ENCODE results near the gene BCL7A.

BCL7A gene

DNA sequence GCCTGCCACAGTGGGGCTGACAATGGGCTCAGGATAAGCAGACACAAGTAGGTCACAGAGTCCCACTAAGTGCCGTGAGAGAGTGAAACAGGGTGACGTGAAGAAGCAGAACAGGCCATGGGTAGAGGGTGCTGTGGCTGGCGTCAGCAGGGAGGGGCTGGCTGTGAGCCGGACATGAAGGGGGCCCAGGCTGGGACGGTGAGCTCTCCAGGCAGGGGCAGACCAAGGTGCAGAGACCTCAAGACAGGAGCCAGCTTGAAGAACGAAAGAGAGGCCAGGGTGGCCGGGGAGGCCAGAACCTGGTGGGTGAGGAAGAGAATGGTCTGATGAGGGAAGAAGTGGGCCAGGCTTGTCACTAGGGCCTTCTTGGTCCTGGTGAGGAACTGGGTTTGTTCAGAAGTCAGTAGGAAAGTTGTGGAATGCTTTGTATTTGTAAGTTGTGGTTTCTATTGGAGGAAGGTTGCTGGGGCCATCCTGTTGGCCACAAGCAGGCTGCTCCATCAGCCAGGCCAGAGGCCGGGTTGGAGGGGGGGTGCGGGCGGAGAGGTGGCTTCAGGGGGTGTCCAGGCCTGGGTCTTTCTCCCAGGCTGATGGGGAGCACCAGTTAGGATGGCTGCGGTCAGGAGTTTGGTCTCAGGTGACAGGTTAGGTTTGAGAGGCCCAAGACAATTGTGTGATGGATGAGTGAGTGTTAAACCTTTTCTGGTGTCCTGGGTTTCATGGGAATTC lies 35.5 kb downstream of the BCL7A start:
- TF ChIP-seq GLIS3 (CRISPR knock-in tag; IDR thresholded peaks at IDR 0.05) (no peak), CREB5 (CRISPR knock-in tag; IDR thresholded peaks at IDR 0.05; ENCODE audit: low read depth) (no peak), ZFP30 (CRISPR knock-in tag; IDR thresholded peaks at IDR 0.05) (no peak), ZNF565 (CRISPR knock-in tag; conservative IDR thresholded peaks at IDR 0.05; ENCODE audit: low read depth) (no peak), OSR1 (CRISPR knock-in tag; IDR thresholded peaks at IDR 0.05) (no peak), ESRRG (CRISPR knock-in tag; IDR thresholded peaks at IDR 0.05) (no peak), ZNF8 (CRISPR knock-in tag; IDR thresholded peaks at IDR 0.05) (no peak), ARNTL (CRISPR knock-in tag; IDR thresholded peaks at IDR 0.05; ENCODE audit: borderline replicate concordance, low read depth) (no peak), TCF4 (CRISPR knock-in tag; IDR thresholded peaks at IDR 0.05; ENCODE audit: borderline replicate concordance) (no peak), CSDC2 (CRISPR knock-in tag; IDR thresholded peaks at IDR 0.05) (no peak), ZNF70 (CRISPR knock-in tag; IDR thresholded peaks at IDR 0.05) (no peak), BACH2 (CRISPR knock-in tag; IDR thresholded peaks at IDR 0.05; ENCODE audit: borderline replicate concordance) (no peak), TOX (CRISPR knock-in tag; IDR thresholded peaks at IDR 0.05; ENCODE audit: borderline replicate concordance) (no peak), SNAI2 (CRISPR knock-in tag; IDR thresholded peaks at IDR 0.05) (no peak), PPARA (CRISPR knock-in tag; IDR thresholded peaks at IDR 0.05; ENCODE audit: borderline replicate concordance) (no peak), CSRNP3 (CRISPR knock-in tag; IDR thresholded peaks at IDR 0.05) (no peak), ISL1 (CRISPR knock-in tag; IDR thresholded peaks at IDR 0.05) (no peak)
- TF ChIP-seq, protein P1, sequence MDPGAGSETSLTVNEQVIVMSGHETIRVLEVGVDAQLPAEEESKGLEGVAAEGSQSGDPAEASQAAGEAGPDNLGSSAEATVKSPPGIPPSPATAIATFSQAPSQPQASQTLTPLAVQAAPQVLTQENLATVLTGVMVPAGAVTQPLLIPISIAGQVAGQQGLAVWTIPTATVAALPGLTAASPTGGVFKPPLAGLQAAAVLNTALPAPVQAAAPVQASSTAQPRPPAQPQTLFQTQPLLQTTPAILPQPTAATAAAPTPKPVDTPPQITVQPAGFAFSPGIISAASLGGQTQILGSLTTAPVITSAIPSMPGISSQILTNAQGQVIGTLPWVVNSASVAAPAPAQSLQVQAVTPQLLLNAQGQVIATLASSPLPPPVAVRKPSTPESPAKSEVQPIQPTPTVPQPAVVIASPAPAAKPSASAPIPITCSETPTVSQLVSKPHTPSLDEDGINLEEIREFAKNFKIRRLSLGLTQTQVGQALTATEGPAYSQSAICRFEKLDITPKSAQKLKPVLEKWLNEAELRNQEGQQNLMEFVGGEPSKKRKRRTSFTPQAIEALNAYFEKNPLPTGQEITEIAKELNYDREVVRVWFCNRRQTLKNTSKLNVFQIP (CRISPR knock-in tag; IDR thresholded peaks at IDR 0.05; ENCODE audit: borderline replicate concordance, low read depth): no peak
- TF ChIP-seq, protein P2, sequence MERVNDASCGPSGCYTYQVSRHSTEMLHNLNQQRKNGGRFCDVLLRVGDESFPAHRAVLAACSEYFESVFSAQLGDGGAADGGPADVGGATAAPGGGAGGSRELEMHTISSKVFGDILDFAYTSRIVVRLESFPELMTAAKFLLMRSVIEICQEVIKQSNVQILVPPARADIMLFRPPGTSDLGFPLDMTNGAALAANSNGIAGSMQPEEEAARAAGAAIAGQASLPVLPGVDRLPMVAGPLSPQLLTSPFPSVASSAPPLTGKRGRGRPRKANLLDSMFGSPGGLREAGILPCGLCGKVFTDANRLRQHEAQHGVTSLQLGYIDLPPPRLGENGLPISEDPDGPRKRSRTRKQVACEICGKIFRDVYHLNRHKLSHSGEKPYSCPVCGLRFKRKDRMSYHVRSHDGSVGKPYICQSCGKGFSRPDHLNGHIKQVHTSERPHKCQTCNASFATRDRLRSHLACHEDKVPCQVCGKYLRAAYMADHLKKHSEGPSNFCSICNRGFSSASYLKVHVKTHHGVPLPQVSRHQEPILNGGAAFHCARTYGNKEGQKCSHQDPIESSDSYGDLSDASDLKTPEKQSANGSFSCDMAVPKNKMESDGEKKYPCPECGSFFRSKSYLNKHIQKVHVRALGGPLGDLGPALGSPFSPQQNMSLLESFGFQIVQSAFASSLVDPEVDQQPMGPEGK (CRISPR knock-in tag; IDR thresholded peaks at IDR 0.05; ENCODE audit: borderline replicate concordance): no peak
- no peak for ATAC-seq

DNA sequence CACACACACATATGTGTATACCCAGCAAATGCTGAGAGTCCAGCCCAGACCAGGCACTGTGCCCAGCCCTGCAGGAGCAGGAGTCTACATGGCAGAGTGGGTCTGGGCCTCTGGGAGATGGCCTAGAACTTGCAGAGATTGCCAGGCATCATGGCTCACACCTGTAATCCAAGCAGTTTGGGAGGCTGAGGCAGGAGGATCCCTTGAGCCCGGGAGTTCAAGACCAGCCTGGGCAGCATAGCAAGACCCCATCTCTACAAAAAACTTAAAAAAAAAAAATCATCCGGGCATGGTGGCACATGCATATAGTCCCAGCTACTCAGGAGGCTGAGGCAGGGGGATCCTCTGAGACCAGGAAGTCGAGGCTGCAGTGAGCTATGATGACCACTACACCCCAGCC lies 36.1 kb downstream of the BCL7A start:
- no peak for ATAC-seq
- no peak for TF ChIP-seq SNAI2 (CRISPR knock-in tag; IDR thresholded peaks at IDR 0.05)
- TF ChIP-seq, protein P2 (CRISPR knock-in tag; IDR thresholded peaks at IDR 0.05; ENCODE audit: borderline replicate concordance): no peak
- TF ChIP-seq GLIS3 (CRISPR knock-in tag; IDR thresholded peaks at IDR 0.05): no peak
- TF ChIP-seq ZNF70 (CRISPR knock-in tag; IDR thresholded peaks at IDR 0.05): no peak
- TF ChIP-seq TOX (CRISPR knock-in tag; IDR thresholded peaks at IDR 0.05; ENCODE audit: borderline replicate concordance): no peak
- TF ChIP-seq ZNF565 (CRISPR knock-in tag; conservative IDR thresholded peaks at IDR 0.05; ENCODE audit: low read depth): no peak
- TF ChIP-seq, protein P1 (CRISPR knock-in tag; IDR thresholded peaks at IDR 0.05; ENCODE audit: borderline replicate concordance, low read depth): no peak
- no peak for TF ChIP-seq ZNF8 (CRISPR knock-in tag; IDR thresholded peaks at IDR 0.05)
- TF ChIP-seq ARNTL (CRISPR knock-in tag; IDR thresholded peaks at IDR 0.05; ENCODE audit: borderline replicate concordance, low read depth): no peak
- no peak for TF ChIP-seq CSRNP3 (CRISPR knock-in tag; IDR thresholded peaks at IDR 0.05)
- TF ChIP-seq OSR1 (CRISPR knock-in tag; IDR thresholded peaks at IDR 0.05): no peak
